Adrenal gland (tissue), 5 donors: ENCODE data around the gene STK32C.
"Not testable (repeated sequence)": the region's sequence is repeated elsewhere in the genome, so short reads cannot be mapped to it uniquely, and the experiment has no call there.

ENCODE experiments used
- POLR2A ChIP-seq, 2 donors: fragments of 450-650 bp; IDR thresholded peaks; one replicate each; pipeline ENCODE4 v1.6.1; 2017; ENCODE audit warnings: antibody characterized with exemption in 2 of 2, mild to moderate bottlenecking in 2 of 2, moderate library complexity in 1 of 2
- TF ChIP-seq, protein P1 (sequence below), 6 experiments: fragments of 450-650 bp in 4 of 6; fragments of 200-600 bp in 2 of 6; sonication (generic) in 1 of 6; IDR thresholded peaks; 1 replicate in 5 of 6; 2 replicates in 1 of 6; pipeline versions ENCODE4 v1.5.1 to v1.8.0; 2016 to 2021; ENCODE audit warnings: antibody characterized with exemption in 6 of 6, mild to moderate bottlenecking in 2 of 6, moderate library complexity in 1 of 6
- donor health status: DM: no; HTN: no; CAD: no.

DNA sequence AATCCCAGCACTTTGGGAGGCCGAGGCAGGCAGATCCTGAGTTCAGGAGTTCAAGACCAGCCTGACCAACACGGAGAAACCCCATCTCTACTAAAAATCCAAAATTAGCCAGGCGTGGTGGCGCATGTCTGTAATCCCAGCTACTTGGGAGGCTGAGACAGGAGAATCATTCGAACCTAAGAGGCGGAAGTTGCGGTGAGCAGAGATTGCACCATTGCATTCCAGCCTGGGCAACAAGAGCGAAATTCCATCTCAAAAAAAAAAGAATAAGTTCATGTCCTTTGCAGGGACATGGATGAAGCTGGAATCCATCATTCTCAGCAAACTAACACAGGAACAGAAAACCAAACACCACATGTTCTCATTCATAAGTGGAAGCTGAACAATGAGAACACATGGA, 7.1 kb upstream of the STK32C start:
- TF ChIP-seq, protein P1, sequence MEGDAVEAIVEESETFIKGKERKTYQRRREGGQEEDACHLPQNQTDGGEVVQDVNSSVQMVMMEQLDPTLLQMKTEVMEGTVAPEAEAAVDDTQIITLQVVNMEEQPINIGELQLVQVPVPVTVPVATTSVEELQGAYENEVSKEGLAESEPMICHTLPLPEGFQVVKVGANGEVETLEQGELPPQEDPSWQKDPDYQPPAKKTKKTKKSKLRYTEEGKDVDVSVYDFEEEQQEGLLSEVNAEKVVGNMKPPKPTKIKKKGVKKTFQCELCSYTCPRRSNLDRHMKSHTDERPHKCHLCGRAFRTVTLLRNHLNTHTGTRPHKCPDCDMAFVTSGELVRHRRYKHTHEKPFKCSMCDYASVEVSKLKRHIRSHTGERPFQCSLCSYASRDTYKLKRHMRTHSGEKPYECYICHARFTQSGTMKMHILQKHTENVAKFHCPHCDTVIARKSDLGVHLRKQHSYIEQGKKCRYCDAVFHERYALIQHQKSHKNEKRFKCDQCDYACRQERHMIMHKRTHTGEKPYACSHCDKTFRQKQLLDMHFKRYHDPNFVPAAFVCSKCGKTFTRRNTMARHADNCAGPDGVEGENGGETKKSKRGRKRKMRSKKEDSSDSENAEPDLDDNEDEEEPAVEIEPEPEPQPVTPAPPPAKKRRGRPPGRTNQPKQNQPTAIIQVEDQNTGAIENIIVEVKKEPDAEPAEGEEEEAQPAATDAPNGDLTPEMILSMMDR (IDR thresholded peaks at IDR 0.05) = not testable (repeated sequence)
- not testable (repeated sequence) for TF ChIP-seq POLR2A (IDR thresholded peaks at IDR 0.05)
